Testis (tissue), 3 donors: ENCODE data around the gene WDFY2. TPM values are rescaled to one million over a fixed set of nuclear protein-coding genes. Genes with fewer than 3 reads are reported as not detected.
A peak's percentile ranks its signal among the peaks of the same experiment; 100 is the strongest.

Experiments
- DNase-seq: peaks from one replicate; pipeline ENCODE4 v3.0.0-alpha.2; 2019
- H3K27ac ChIP-seq, 2 donors: fragments of 200-600 bp; sonication (generic); one replicate each; pipeline ENCODE4 v1.5.1; 2019
- H3K27me3 ChIP-seq: fragments of 200-600 bp; sonication (generic); one replicate; pipeline ENCODE4 v1.5.1; 2019
- H3K36me3 ChIP-seq: fragments of 200-600 bp; sonication (generic); one replicate; pipeline ENCODE4 v1.5.1; 2017; ENCODE audit warnings: low read depth; ENCODE audit errors: missing control alignments
- H3K4me1 ChIP-seq: fragments of 200-600 bp; sonication (generic); one replicate; pipeline ENCODE4 v1.5.1; 2019
- H3K4me3 ChIP-seq, 2 donors: fragments of 200-600 bp; sonication (generic); one replicate each; pipeline ENCODE4 v1.5.1; 2017 to 2019
- H3K9me3 ChIP-seq: fragments of 200-600 bp; sonication (generic); one replicate; pipeline ENCODE4 v1.5.1; 2017
- CTCF ChIP-seq, 3 experiments: fragments of 450-650 bp in 2 of 3; fragments of 200-600 bp in 1 of 3; sonication (generic) in 1 of 3; IDR thresholded peaks; one replicate each; pipeline ENCODE4 v1.5.1; 2016 to 2019; ENCODE audit warnings: antibody characterized with exemption in 3 of 3, mild to moderate bottlenecking in 2 of 3, moderate library complexity in 1 of 3
- POLR2A ChIP-seq: fragments of 450-650 bp; IDR thresholded peaks from one replicate; pipeline ENCODE4 v1.6.1; 2017; ENCODE audit warnings: antibody characterized with exemption, mild to moderate bottlenecking, moderate library complexity
- WGBS, 2 donors: methylation state at CpG; one replicate each; pipeline ENCODE4 v1.1.5; 2018; 5-methylcytosine and 5-hydroxymethylcytosine counted together
- intact Hi-C: fragments of 100-400 bp; cut with DNase I; formaldehyde crosslinking; loops from one replicate; pipeline ENCODE4 v1.15.1; 2023; ENCODE audit warnings: low total_unique reads
- polyA plus RNA-seq: library from polyadenylated mRNA; stranded (reverse); fragments of 350-450 nt; fragmentation: Illumina TruSeq; extraction: RNeasy Lipid Tissue Mini Kit (QIAGEN cat#74804); gene quantifications from one replicate; pipeline ENCODE4 v1.2.3, GENCODE V29; 2014; ENCODE audit warnings: low read depth, low replicate concordance; ENCODE audit not compliant: insufficient read depth
- total RNA-seq, 2 donors: library from RNA; depleted of rRNA; stranded (reverse); fragments of >200 nt; gene quantifications; one replicate each; pipeline ENCODE4 v1.2.3, GENCODE V29; 2016

WDFY2 gene
- total and polyA plus RNA-seq, 3 donors from 2014 or later: 17.1 to 45.8 (median 36.1) TPM

DNA sequence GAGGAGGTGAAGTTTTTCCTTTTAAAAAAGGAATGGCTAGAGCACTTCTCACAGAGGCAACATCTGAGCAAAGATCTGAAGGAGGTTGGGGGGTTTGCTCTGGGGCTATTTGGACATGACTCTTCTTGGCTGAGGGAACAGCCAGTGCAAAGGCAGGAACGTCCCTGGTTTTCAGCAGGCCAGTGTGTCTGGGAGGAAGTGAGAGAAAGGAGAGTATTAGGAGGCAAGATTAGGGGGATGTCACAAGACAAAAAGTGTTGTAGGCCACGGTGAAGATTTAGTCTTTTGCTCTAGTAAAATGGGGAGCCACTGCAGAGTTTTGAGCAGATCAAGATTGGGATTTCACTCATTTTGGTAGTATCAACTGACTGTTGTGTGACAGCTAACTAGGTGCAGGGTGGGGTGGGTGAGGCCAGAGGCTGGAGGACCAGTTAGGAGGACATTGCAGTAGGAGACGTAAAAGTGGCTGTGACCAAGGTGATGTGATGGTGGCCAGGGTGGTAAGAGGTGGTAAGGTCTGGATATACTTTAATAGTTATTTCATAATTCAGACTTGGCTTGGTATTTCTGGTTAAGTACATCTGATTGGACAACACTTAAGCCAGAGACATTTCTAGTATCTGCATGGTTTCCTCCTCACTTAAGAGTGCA, 40.6 kb downstream of the WDFY2 start:
- TF ChIP-seq CTCF (IDR thresholded peaks at IDR 0.05): no peak
- no peak for TF ChIP-seq POLR2A
- no peak for DNase-seq
- Histone ChIP-seq H3K36me3 (no peaks in the 10 kb centered on the region), H3K27ac (no peak overlapping the region), H3K4me3 (no peak overlapping the region), H3K27me3 (no peaks in the 10 kb centered on the region), H3K4me1 (peaks cover 25% of the 10 kb centered on the region), H3K9me3 (no peaks in the 10 kb centered on the region)
- intact Hi-C loops: no loop called here
- 73 to 78% methylated on average over 3 of the region's 3 CpGs for WGBS, 2 donors

- 68 to 83% methylated on average over 7 of the region's 7 CpGs for WGBS, 2 donors
Measured at GRCh38 chr13:51625555-51626345, 41.5 kb downstream of the WDFY2 start.

DNA sequence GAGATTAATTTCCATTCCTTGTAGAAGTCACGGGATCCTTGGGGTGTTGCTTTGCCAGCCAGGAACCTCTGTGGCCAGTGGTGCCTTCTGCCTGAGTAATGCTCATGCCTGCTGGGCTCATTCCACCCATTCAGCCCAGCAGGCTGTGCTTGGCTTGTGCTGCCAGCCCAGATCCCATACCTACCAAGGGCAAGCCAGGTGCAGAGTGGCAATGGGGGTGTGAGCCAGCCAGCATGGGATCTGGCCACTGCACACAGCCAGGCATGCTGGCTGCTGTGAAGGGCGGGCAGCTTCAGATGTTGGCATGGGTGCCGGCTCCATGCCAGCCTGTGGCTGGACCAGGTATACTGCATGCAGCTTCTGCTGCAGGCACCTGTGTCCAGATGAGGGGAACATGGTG, 42.5 kb downstream of the WDFY2 start:
- Histone ChIP-seq H3K4me1 (peaks cover 12% of the 10 kb centered on the region), H3K9me3 (no peaks in the 10 kb centered on the region), H3K27me3 (no peaks in the 10 kb centered on the region), H3K36me3 (no peaks in the 10 kb centered on the region), H3K4me3 (no peak overlapping the region), H3K27ac (no peak overlapping the region)
- no peak for TF ChIP-seq POLR2A
- TF ChIP-seq CTCF (IDR thresholded peaks at IDR 0.05): no peak
- WGBS, 2 donors: 86 to 98% methylated on average over 3 of the region's 3 CpGs
- intact Hi-C loops: no loop called here
- no peak for DNase-seq

More at GRCh38 chr13:51625555-51626345, 41.5 kb downstream of the WDFY2 start:
- no peaks in the 10 kb centered on the region for H3K27me3 ChIP-seq
- H3K27ac ChIP-seq: no peak overlapping the region
- intact Hi-C loops: no loop called here
- H3K9me3 ChIP-seq: no peaks in the 10 kb centered on the region
- no peaks in the 10 kb centered on the region for H3K36me3 ChIP-seq
- TF ChIP-seq CTCF (IDR thresholded peaks at IDR 0.05) (no peak), POLR2A (no peak)
- peaks cover 16% of the 10 kb centered on the region for H3K4me1 ChIP-seq
- DNase-seq: peak; percentile 61
- H3K4me3 ChIP-seq: no peak overlapping the region

- TF ChIP-seq CTCF (IDR thresholded peaks at IDR 0.05) (no peak), POLR2A (no peak)
- Histone ChIP-seq H3K9me3 (no peaks in the 10 kb centered on the region), H3K4me3 (no peak overlapping the region), H3K27ac (no peak overlapping the region), H3K4me1 (peaks cover 17% of the 10 kb centered on the region), H3K36me3 (no peaks in the 10 kb centered on the region), H3K27me3 (no peaks in the 10 kb centered on the region)
- 87 to 94% methylated on average over 14 to 21 of the region's 21 CpGs for WGBS, 2 donors
- no peak for DNase-seq
- intact Hi-C loops: no loop called here
Measured at GRCh38 chr13:51628059-51628852, 44.0 kb downstream of the WDFY2 start.
